GM12878 (cell line): ENCODE data around the gene NFYC. TPM values are rescaled to one million over a fixed set of nuclear protein-coding genes. Genes with fewer than 3 reads are reported as not detected.
A peak's percentile ranks its signal among the peaks of the same experiment; 100 is the strongest.

ENCODE experiments used
- ATAC-seq: fragments of 200-7000 bp; cut with Tn5 transposase; 3 replicates; pipeline ENCODE4 v1.9.1; 2020; ENCODE audit warnings: mild to moderate bottlenecking, moderate library complexity
- BruUV-seq: library from RNA; stranded (reverse); fragments of 400-500 nt; replicated peaks from 2 replicates; lab custom pipeline; 2021; lab: Mats Ljungman, UMichigan
- CTCF ChIA-PET: fragments of 300-600 bp; sonication (Branson Sonifier 250); formaldehyde crosslinking; extraction: SDS; loops from one replicate; lab custom pipeline; 2021; ENCODE audit warnings: inconsistent platforms; lab: Yijun Ruan, JAX
- POLR2A ChIA-PET: fragments of 350-600 bp; formaldehyde crosslinking; extraction: SDS; loops from one replicate; lab custom pipeline; 2021; ENCODE audit warnings: inconsistent platforms; lab: Charles Lee
- RAD21 ChIA-PET: fragments of 300-600 bp; sonication (Branson Sonifier 250); formaldehyde crosslinking; loops from one replicate; lab custom pipeline; 2023; ENCODE audit warnings: antibody characterized with exemption; ENCODE audit not compliant: unreplicated experiment; lab: Charles Lee
- SMC1A ChIA-PET: fragments of 300-600 bp; sonication (Branson Sonifier 250); formaldehyde crosslinking; loops from one replicate; lab custom pipeline; 2023; ENCODE audit not compliant: unreplicated experiment, uncharacterized antibody; lab: Charles Lee
- DNase-seq: peaks from one replicate; pipeline ENCODE4 v3.0.0-alpha.2; 2011; ENCODE audit warnings: low read depth, low spot score
- FAIRE-seq: peaks from 3 replicates; lab custom pipeline; 2011; peaks lifted over from hg19 to GRCh38; lab: Jason Lieb, UNC
- H2AFZ ChIP-seq: 2 replicates; pipeline ENCODE4 v1.6.0; 2011; ENCODE audit warnings: low read depth, low read length, control low read depth; ENCODE audit not compliant: control insufficient read depth
- H3K27ac ChIP-seq: 2 replicates; pipeline ENCODE4 v1.5.1; 2011; ENCODE audit warnings: control low read depth; ENCODE audit not compliant: control insufficient read depth, insufficient read depth
- H3K27me3 ChIP-seq, 2 experiments: replicated peaks in 1 of 2; 2 replicates each; pipeline versions ENCODE4 v1.6.0 to v1.6.1; 2011; ENCODE audit warnings: low read length in 1 of 2; ENCODE audit not compliant: control insufficient read depth in 2 of 2, insufficient read depth in 2 of 2
- H3K36me3 ChIP-seq, 2 experiments: 2 replicates each; pipeline ENCODE4 v1.5.1; 2011; ENCODE audit warnings: low read length in 1 of 2; ENCODE audit not compliant: control insufficient read depth in 2 of 2, insufficient read depth in 2 of 2
- H3K4me1 ChIP-seq: 2 replicates; pipeline ENCODE4 v1.6.1; 2011; ENCODE audit warnings: mild to moderate bottlenecking, low read length, moderate library complexity, mixed read lengths; ENCODE audit not compliant: control insufficient read depth, insufficient read depth
- H3K4me2 ChIP-seq: 2 replicates; pipeline ENCODE4 v1.6.0; 2011; ENCODE audit warnings: control low read depth; ENCODE audit not compliant: control insufficient read depth, insufficient read depth
- H3K4me3 ChIP-seq: fragments of 200-600 bp; sonication (generic); 2 replicates; pipeline ENCODE4 v1.5.1; 2016
- H3K79me2 ChIP-seq: 2 replicates; pipeline ENCODE4 v1.6.0; 2011; ENCODE audit warnings: low read length; ENCODE audit not compliant: control insufficient read depth, insufficient read depth
- H3K9ac ChIP-seq: 2 replicates; pipeline ENCODE4 v1.8.0; 2011; ENCODE audit warnings: low read length, control low read depth, mixed read lengths; ENCODE audit not compliant: control insufficient read depth, insufficient read depth
- H3K9me3 ChIP-seq: replicated peaks from 3 replicates; pipeline ENCODE4 v1.5.1; 2011; ENCODE audit warnings: mild to moderate bottlenecking, low read length; ENCODE audit not compliant: control insufficient read depth, insufficient read depth
- H4K20me1 ChIP-seq: 2 replicates; pipeline ENCODE4 v1.6.0; 2011; ENCODE audit not compliant: control insufficient read depth, insufficient read depth
- EED ChIP-seq: sonication (generic); IDR thresholded peaks from 2 replicates; pipeline ENCODE4 v1.6.1; 2016; ENCODE audit warnings: antibody characterized with exemption, low read depth
- NFYA ChIP-seq: IDR thresholded peaks from 2 replicates; pipeline ENCODE4 v1.6.1; 2011; ENCODE audit warnings: low read depth, mild to moderate bottlenecking, low read length, improper control_type of control experiment, borderline replicate concordance
- RFX5 ChIP-seq: IDR thresholded peaks from 2 replicates; pipeline ENCODE4 v1.6.1; 2011; ENCODE audit warnings: low read depth, low read length, improper control_type of control experiment
- RUNX3 ChIP-seq: IDR thresholded peaks from 2 replicates; pipeline ENCODE4 v1.6.1; 2012; ENCODE audit warnings: low read length, inconsistent platforms
- WGBS: methylation state at CpG from one replicate; pipeline ENCODE4 v1.1.6; 2016; ENCODE audit warnings: low lambda C conversion rate; ENCODE audit not compliant: insufficient replicate concordance, insufficient coverage; ENCODE audit errors: missing lambda C conversion rate; 5-methylcytosine and 5-hydroxymethylcytosine counted together
- in situ Hi-C: fragments of 300-500 bp; cut with MboI; formaldehyde crosslinking; loops from 9 replicates; pipeline ENCODE4 v1.14.3; 2018; ENCODE audit warnings: mixed read lengths
- intact Hi-C: fragments of 100-400 bp; cut with micrococcal nuclease; formaldehyde crosslinking; loops from one replicate; pipeline ENCODE4 v1.14.2; 2022; ENCODE audit not compliant: unreplicated experiment
- polyA plus RNA-seq, 11 experiments: library from polyadenylated mRNA; depleted of rRNA in 4 of 11; unstranded in 6 of 11; stranded (reverse) in 5 of 11; fragments of >200 nt; fragmentation: Nextera tagmentation in 4 of 11; fragmentation: Illumina TruSeq in 1 of 11; extraction: Ambion mirVana in 4 of 11; extraction: Trizol in 1 of 11; gene quantifications; 1 replicate in 1 of 11; 2 replicates in 10 of 11; pipeline versions ENCODE4 v1.2.1 to v1.2.3, GENCODE V29; 2011 to 2016; ENCODE audit warnings: inconsistent platforms in 2 of 11, missing spikeins in 2 of 11, low read depth in 1 of 11
- total RNA-seq, 4 experiments: library from RNA; depleted of rRNA in 3 of 4; stranded (reverse); fragments of >200 nt in 3 of 4; fragmentation: Illumina TruSeq in 1 of 4; extraction: Trizol in 1 of 4; gene quantifications; 2 replicates each; pipeline versions ENCODE4 v1.2.1 to v1.2.3, GENCODE V29; 2013 to 2021
- TF ChIP-seq, protein P1 (sequence below): fragments of 450-650 bp; IDR thresholded peaks from 2 replicates; pipeline ENCODE4 v1.6.1; 2014; ENCODE audit warnings: mild to moderate bottlenecking

The NFYC gene
- total and polyA plus RNA-seq, 10 of the 15 experiments (the other 5 are each of a cell fraction or from before 2014, with no cell fraction given), result 4.3 to 84.2 (median 58.3) TPM

DNA sequence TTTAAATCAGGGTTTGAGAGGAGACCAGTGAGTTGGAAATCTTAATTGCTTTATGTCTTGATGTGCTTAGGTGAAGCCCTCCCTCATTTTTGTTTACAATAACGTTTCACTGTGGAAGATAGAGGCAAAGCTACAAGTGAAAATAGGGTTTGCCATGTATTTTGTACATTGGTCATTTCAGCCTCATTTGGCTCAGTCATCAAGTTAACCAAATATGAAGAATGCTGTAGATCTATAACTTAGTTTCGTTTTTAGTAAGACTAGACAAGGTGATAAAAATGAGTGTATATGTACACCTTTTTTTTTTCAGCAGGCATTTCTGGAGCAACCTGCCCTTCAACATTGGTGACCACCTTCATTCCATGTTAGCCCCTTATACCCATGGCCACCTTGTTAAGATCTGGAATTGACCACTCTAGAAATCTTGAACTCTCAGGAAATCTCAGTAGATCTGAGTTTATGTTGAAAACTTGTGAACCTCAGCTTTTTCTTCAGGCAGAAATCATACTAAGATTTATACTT lies 2.9 kb downstream of the NFYC start (continued):
- no peak for TF ChIP-seq EED
- TF ChIP-seq, protein P1, sequence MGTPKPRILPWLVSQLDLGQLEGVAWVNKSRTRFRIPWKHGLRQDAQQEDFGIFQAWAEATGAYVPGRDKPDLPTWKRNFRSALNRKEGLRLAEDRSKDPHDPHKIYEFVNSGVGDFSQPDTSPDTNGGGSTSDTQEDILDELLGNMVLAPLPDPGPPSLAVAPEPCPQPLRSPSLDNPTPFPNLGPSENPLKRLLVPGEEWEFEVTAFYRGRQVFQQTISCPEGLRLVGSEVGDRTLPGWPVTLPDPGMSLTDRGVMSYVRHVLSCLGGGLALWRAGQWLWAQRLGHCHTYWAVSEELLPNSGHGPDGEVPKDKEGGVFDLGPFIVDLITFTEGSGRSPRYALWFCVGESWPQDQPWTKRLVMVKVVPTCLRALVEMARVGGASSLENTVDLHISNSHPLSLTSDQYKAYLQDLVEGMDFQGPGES, result no peak
- no peak for TF ChIP-seq RFX5

DNA sequence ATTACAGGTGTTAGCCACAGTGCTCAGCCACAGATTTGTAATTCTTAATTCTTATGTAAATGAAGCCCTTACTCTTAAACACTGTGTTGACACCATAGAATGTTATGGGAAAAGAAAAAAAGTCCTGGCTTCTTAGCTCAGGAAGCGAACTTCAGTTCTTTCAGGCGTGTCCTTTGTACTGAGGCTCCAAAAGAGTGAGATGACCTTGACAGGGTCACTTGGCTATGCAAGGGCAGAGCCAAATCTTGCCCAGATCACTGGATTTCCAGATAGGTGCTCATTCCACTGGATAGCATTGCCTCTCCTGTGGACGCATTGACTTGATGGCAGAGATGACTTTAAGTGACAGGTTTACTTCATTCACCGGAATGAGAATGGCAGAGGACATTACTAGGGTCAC lies 4.8 kb downstream of the NFYC start:
- H3K9me3 ChIP-seq, result no peaks in the 10 kb centered on the region
- no peak overlapping the region for H2AFZ ChIP-seq
- H3K27ac ChIP-seq, result peak overlapping the region; percentile 72
- in situ Hi-C loops, result no loop called here
- no peaks in the 10 kb centered on the region; a peak in 1 of 4 replicates for H3K36me3 ChIP-seq
- ChIA-PET POLR2A (interaction anchor here (0.7 to 8.1 kb wide), 2 partner anchors 10 to 230 kb away, joined by 4 to 244 read pairs; no protein-coding TSS in a partner anchor), SMC1A (interaction anchor here (8.4 kb wide), 2 partner anchors 13 to 25 kb away, joined by 72 to 115 read pairs; no protein-coding TSS in a partner anchor), CTCF (interaction anchor here (1.4 kb wide), 1 partner anchor 26 kb away, joined by 4 read pairs; no protein-coding TSS in a partner anchor), RAD21 (interaction anchor here (1.4 to 6.5 kb wide), 3 partner anchors 13 to 68 kb away, joined by 3 to 89 read pairs (median 3); no protein-coding TSS in a partner anchor)
- H4K20me1 ChIP-seq, result no peaks in the 10 kb centered on the region
- intact Hi-C loops, result loop anchor here (5.0 kb wide), 1 partner anchor 66 kb away; no protein-coding TSS in a partner anchor
- H3K27me3 ChIP-seq, result no peaks in the 10 kb centered on the region
- peaks cover 99% of the 10 kb centered on the region for H3K79me2 ChIP-seq
- 82% methylated on average over 4 of the region's 4 CpGs for WGBS
- no TSS peak for BruUV-seq
- H3K4me3 ChIP-seq, result peak overlapping the region; percentile 42; the same call in 1 of the 2 replicates
- H3K4me1 ChIP-seq, result peaks cover 61% of the 10 kb centered on the region
- FAIRE-seq (no peak), DNase-seq (no peak), ATAC-seq (no peak)
- H3K4me2 ChIP-seq, result peak overlapping the region; percentile 86
- H3K9ac ChIP-seq, result peak overlapping the region; percentile 57; the same call in 1 of the 2 replicates
- TF ChIP-seq RUNX3 (peak; percentile 43; the same call in 1 of the 2 replicates), NFYA (no peak)
